Keratinocyte (primary cell): ENCODE data around the gene DEPDC1. TPM values are rescaled to one million over a fixed set of nuclear protein-coding genes. Genes with fewer than 3 reads are reported as not detected.

Source experiments
- DNase-seq: peaks from one replicate; pipeline ENCODE4 v3.0.0-alpha.2; 2011; ENCODE audit warnings: low read depth, missing footprints, low spot score
- FAIRE-seq: peaks from 2 replicates; lab custom pipeline; 2011; peaks lifted over from hg19 to GRCh38; lab: Jason Lieb, UNC
- H2AFZ ChIP-seq: 2 replicates; pipeline ENCODE4 v1.6.0; 2012; ENCODE audit warnings: low read length, control low read depth, inconsistent platforms; ENCODE audit not compliant: control insufficient read depth
- H3K27ac ChIP-seq: 2 replicates; pipeline ENCODE4 v1.5.1; 2011; ENCODE audit warnings: low read length; ENCODE audit not compliant: control insufficient read depth, insufficient read depth
- H3K27me3 ChIP-seq: 3 replicates; pipeline ENCODE4 v1.6.0; 2011; ENCODE audit warnings: low read length; ENCODE audit not compliant: control insufficient read depth, insufficient read depth; ENCODE audit errors: extremely low read depth
- H3K36me3 ChIP-seq, 2 experiments: 2 replicates in 1 of 2; 3 replicates in 1 of 2; pipeline ENCODE4 v1.5.1; 2011; ENCODE audit warnings: low read length in 2 of 2, mild to moderate bottlenecking in 1 of 2; ENCODE audit not compliant: control insufficient read depth in 2 of 2, insufficient read depth in 2 of 2; ENCODE audit errors: extremely low read depth in 1 of 2
- H3K4me1 ChIP-seq: 3 replicates; pipeline ENCODE4 v1.5.1; 2011; ENCODE audit warnings: low read length; ENCODE audit not compliant: control insufficient read depth, insufficient read depth; ENCODE audit errors: extremely low read depth
- H3K4me2 ChIP-seq: 3 replicates; pipeline ENCODE4 v1.6.0; 2011; ENCODE audit warnings: low read depth, low read length; ENCODE audit not compliant: control insufficient read depth, insufficient read depth; ENCODE audit errors: extremely low read depth
- H3K4me3 ChIP-seq, 3 experiments: fragments of 200-600 bp in 1 of 3; sonication (generic) in 1 of 3; 2 replicates in 2 of 3; 3 replicates in 1 of 3; pipeline ENCODE4 v1.5.1; 2011 to 2016; ENCODE audit warnings: low read length in 3 of 3, mild to moderate bottlenecking in 3 of 3, control low read depth in 2 of 3, inconsistent platforms in 1 of 3, low read depth in 1 of 3, mixed read lengths in 1 of 3, mixed run types in 1 of 3, moderate library complexity in 1 of 3; ENCODE audit not compliant: control insufficient read depth in 2 of 3, insufficient read depth in 2 of 3; ENCODE audit errors: extremely low read depth in 1 of 3
- H3K79me2 ChIP-seq: 2 replicates; pipeline ENCODE4 v1.6.0; 2012; ENCODE audit warnings: low read length; ENCODE audit not compliant: control insufficient read depth, insufficient read depth
- H3K9ac ChIP-seq: 3 replicates; pipeline ENCODE4 v1.6.0; 2011; ENCODE audit warnings: low read length; ENCODE audit not compliant: control insufficient read depth, insufficient read depth; ENCODE audit errors: extremely low read depth
- H3K9me1 ChIP-seq: 3 replicates; pipeline ENCODE4 v1.6.0; 2011; ENCODE audit warnings: low read length; ENCODE audit not compliant: control insufficient read depth, insufficient read depth; ENCODE audit errors: extremely low read depth
- H3K9me3 ChIP-seq: 2 replicates; pipeline ENCODE4 v1.5.1; 2012; ENCODE audit warnings: low read depth, low read length; ENCODE audit not compliant: control insufficient read depth
- H4K20me1 ChIP-seq: 3 replicates; pipeline ENCODE4 v1.6.0; 2011; ENCODE audit warnings: low read length; ENCODE audit not compliant: control insufficient read depth, insufficient read depth; ENCODE audit errors: extremely low read depth
- CTCF ChIP-seq, 3 experiments: IDR thresholded peaks in 1 of 3; conservative IDR thresholded peaks in 1 of 3; optimal IDR thresholded peaks in 1 of 3; 2 replicates in 2 of 3; 3 replicates in 1 of 3; pipeline versions ENCODE3 to v1.5.1; 2011; ENCODE audit warnings: low read length in 3 of 3, mild to moderate bottlenecking in 3 of 3, moderate library complexity in 2 of 3, control low read depth in 1 of 3, inconsistent platforms in 1 of 3; ENCODE audit not compliant: insufficient read depth in 2 of 3; ENCODE audit errors: extremely low read depth in 1 of 3
- EZH2 ChIP-seq: IDR thresholded peaks from one replicate; pipeline ENCODE4 v1.6.1; 2012; ENCODE audit warnings: inconsistent platforms, mild to moderate bottlenecking, low read length, moderate library complexity
- dilution Hi-C: fragments of 300-500 bp; cut with MboI; formaldehyde crosslinking; loops from one replicate; pipeline ENCODE4 v1.7.0; 2020; ENCODE audit warnings: low sequenced_read_pairs; ENCODE audit not compliant: extremely low pct_ligation_motif_present
- polyA plus RNA-seq, 5 experiments: library from polyadenylated mRNA; depleted of rRNA in 3 of 5; stranded (reverse) in 3 of 5; stranded (forward) in 1 of 5; unstranded in 1 of 5; fragments of >200 nt; gene quantifications; 1 replicate in 1 of 5; 2 replicates in 3 of 5; 3 replicates in 1 of 5; pipeline versions ENCODE4 v1.2.1 to v1.2.3, GENCODE V29; 2011 to 2012; ENCODE audit warnings: missing spikeins in 2 of 5, low read depth in 1 of 5, low replicate concordance in 1 of 5

Gene DEPDC1
- polyA plus RNA-seq, 1 donor (not counting 4 experiments of a cell fraction or from before 2014, with no cell fraction given) = 11.2 TPM

DNA sequence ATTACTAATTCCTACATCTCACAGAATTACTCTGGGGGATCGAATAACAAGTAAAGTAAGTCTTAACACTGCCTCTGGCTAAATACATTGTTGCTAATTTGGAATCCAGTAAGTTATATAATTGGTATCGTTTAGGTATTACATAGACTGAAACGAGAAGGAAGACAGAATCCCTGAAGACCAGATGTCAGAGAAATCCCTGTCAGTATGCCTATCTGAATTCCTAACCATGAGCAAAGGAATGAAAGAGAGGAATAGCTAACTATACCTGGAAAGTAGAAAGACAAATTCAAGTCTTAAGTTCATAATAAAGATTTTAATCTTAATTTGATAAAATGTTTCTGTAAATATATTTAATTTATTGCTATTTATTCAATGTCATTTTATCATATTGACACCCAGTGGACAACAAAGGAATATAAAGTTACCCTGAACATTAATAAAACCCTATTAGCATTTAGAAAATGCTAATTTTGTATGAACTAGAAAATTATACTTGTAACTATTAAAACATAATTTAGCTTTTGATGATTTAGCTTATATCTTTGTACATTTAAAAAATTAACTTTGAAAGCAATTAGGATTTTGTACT is 11.4 kb downstream of the DEPDC1 start:
- Histone ChIP-seq H2AFZ (peak overlapping the region; percentile 66), H3K9me3 (peaks cover 2% of the 10 kb centered on the region), H4K20me1 (no peaks in the 10 kb centered on the region), H3K9me1 (no peaks in the 10 kb centered on the region), H3K4me2 (no peak overlapping the region), H3K4me1 (no peaks in the 10 kb centered on the region), H3K4me3 (no peak overlapping the region), H3K9ac (no peak overlapping the region), H3K79me2 (peaks cover 5% of the 10 kb centered on the region), H3K36me3 (peaks cover 0 to 7% of the 10 kb centered on the region in 2 experiments), H3K27me3 (no peaks in the 10 kb centered on the region), H3K27ac (no peak overlapping the region)
- FAIRE-seq (no peak), DNase-seq (no peak)
- dilution Hi-C loops = no loop called here
- no peak for TF ChIP-seq EZH2

- no peak overlapping the region for H3K9ac ChIP-seq
- H3K4me1 ChIP-seq = no peaks in the 10 kb centered on the region
- no peak overlapping the region for H3K27ac ChIP-seq
- H3K9me1 ChIP-seq = no peaks in the 10 kb centered on the region
- dilution Hi-C loops = no loop called here
- no peak overlapping the region for H2AFZ ChIP-seq
- no peaks in the 10 kb centered on the region for H3K9me3 ChIP-seq
- no peak for DNase-seq
- peaks cover 0 to 3% of the 10 kb centered on the region in 2 experiments for H3K36me3 ChIP-seq
- no peak overlapping the region for H3K4me2 ChIP-seq
- TF ChIP-seq EZH2 = no peak
- no peak for TF ChIP-seq CTCF (optimal IDR thresholded peaks at IDR 0.05 in 1 of 3, IDR thresholded peaks at IDR 0.05 in 1 of 3, conservative IDR thresholded peaks at IDR 0.05 in 1 of 3; ENCODE audit: extremely low read depth in 1 of 3, insufficient read depth in 2 of 3, low read length in 3 of 3)
- H3K4me3 ChIP-seq = no peak overlapping the region
- H4K20me1 ChIP-seq = no peaks in the 10 kb centered on the region
- H3K27me3 ChIP-seq = no peaks in the 10 kb centered on the region
- no peaks in the 10 kb centered on the region for H3K79me2 ChIP-seq
- no peak for FAIRE-seq
Observed at GRCh38 chr1:68484618-68485017, 12.3 kb downstream of the DEPDC1 start.

- DNase-seq (no peak), FAIRE-seq (no peak)
- H3K9ac ChIP-seq = no peak overlapping the region
- peaks cover 0 to 3% of the 10 kb centered on the region in 2 experiments for H3K36me3 ChIP-seq
- no peaks in the 10 kb centered on the region for H4K20me1 ChIP-seq
- no peak overlapping the region for H2AFZ ChIP-seq
- H3K27ac ChIP-seq = no peak overlapping the region
- H3K27me3 ChIP-seq = no peaks in the 10 kb centered on the region
- no peaks in the 10 kb centered on the region for H3K9me3 ChIP-seq
- no peak for TF ChIP-seq CTCF (optimal IDR thresholded peaks at IDR 0.05 in 1 of 3, IDR thresholded peaks at IDR 0.05 in 1 of 3, conservative IDR thresholded peaks at IDR 0.05 in 1 of 3; ENCODE audit: extremely low read depth in 1 of 3, insufficient read depth in 2 of 3, low read length in 3 of 3)
- TF ChIP-seq EZH2 = no peak
- dilution Hi-C loops = no loop called here
- H3K4me1 ChIP-seq = no peaks in the 10 kb centered on the region
- H3K4me3 ChIP-seq = no peak overlapping the region
- no peaks in the 10 kb centered on the region for H3K9me1 ChIP-seq
- no peak overlapping the region for H3K4me2 ChIP-seq
- H3K79me2 ChIP-seq = no peaks in the 10 kb centered on the region
Observed at GRCh38 chr1:68481041-68481440, 15.8 kb downstream of the DEPDC1 start.
